Measurements from ENCODE around the gene IRAK4.
"Not testable (repeated sequence)": the region's sequence is repeated elsewhere in the genome, so short reads cannot be mapped to it uniquely, and the experiment has no call there.

Gene IRAK4
- total RNA-seq: 80.6 to 89.1 reads per million in 2 donors

DNA sequence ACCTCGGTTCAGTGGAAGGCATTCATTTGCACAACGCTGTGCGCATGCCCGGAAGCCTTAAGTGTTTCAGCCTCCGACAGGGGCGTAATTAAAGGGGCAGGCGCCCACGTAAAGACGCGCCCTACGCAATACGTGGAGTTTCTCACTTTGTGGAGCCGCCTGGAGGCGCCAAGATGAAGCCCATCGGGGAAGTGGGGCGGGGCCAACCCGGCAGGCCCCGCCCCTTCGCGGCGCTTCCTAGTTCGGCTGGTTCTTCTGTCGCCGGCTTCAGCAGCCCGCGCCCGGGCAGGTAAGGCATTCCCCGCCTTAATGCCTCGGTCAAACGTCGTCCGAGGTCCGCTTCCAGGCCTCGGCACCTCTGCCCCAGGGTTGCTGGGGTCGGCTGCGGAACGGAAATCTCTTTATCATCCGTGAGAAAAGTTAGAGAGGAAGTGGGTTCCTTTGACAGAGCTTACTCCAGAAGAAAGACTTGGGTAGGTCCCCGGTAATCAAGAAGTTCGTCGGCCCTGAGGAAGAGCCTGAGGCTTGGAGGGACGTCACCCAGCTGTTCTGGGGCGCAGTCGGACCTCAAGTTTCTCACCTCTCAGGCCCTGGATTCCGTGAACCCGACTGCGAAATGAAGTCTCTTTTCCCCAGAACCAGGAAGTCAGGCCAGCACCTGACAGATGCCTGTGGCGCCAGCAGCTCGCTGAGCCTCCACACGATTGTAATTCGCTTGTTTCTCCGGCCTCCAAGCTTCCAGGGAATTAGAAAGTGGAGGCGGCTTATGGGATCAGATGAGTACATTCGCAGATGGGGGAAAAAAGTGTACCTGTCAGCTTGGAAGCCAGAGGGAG is at the start of gene IRAK4, which contains the start of gene PUS7L:
IRAK4 (plus strand) TSS at position 224 of the 836 bp plus-strand sequence. CDS start 9,161 bp downstream, outside the sequence.
PUS7L (minus strand) TSS at position 63 of the 836 bp plus-strand sequence. CDS start 3,545 bp downstream, outside the sequence.
- peak; percentile 90 for DNase-seq

DNA sequence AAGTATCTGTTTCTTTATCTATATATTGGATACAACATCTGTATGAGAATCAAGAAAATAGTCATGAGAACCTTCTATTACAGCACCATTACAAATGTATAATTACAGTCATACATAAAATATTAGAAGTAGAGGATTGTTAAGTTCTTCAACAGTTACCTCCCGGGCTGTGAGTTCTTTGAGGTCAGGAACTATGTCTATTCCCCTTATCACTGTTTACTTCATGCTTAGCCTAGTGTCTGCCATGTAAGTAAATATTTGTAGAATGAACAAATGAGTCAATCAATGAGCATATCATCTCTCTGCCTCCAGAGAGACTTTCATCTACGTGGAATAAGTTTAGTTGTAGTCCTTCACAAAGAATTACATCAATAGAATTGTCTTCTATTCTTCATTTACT is 47.4 kb upstream of the IRAK4 start:
- DNase-seq: no peak

GRCh38 chr12:43722621-43723020 is 36.1 kb upstream of the IRAK4 start:
- no peak for DNase-seq

- DNase-seq: no peak
Observed at GRCh38 chr12:43723134-43723533, 35.6 kb upstream of the IRAK4 start.

GRCh38 chr12:43728117-43728516 is 30.6 kb upstream of the IRAK4 start:
- DNase-seq: no peak

DNA sequence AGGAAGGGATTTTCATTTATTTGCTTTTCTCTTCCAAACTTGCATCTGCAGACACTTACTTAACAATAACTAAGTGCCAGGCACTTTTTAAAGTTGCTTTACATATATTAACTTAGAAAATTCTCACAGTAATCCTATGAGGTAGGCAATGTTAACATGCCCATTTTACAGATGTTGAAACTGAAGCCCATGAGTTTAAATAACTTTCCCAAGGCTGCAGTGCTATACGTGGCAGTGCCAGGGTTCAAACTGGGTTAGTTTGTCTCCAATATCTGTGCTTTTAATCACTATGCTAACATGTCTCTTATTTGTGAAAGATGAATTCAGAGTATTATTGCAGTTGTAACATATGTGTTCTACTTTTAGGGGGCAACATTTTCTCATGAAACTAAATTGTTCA is 30.1 kb upstream of the IRAK4 start:
- DNase-seq: no peak

GRCh38 chr12:43730283-43730682 is 28.5 kb upstream of the IRAK4 start:
- no peak for DNase-seq

- DNase-seq: no peak
Observed at GRCh38 chr12:43733687-43734086, 25.1 kb upstream of the IRAK4 start.

DNA sequence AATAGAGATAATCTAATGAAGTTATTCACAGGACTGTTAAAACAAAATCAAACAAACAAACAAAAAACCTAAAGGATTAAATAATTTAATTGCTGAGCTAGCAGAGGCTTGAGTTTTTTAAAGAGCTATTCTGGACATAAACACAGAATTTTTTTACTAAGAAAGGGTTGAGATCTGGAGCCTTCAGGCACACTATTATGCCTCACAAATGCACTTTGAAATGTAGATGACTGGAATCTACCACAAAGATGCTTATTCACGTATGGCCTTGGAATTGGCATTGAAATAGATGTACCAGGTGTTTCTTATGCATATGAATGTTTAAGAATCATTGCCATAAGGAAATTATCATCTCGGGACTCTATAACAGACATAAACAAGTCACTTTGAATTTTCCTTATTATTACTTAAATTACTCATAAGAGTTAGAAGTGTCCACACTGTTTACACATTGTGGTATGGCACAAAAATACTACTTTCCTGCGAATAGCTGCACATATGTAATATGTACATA is 21.8 kb upstream of the IRAK4 start:
- no peak for DNase-seq

DNA sequence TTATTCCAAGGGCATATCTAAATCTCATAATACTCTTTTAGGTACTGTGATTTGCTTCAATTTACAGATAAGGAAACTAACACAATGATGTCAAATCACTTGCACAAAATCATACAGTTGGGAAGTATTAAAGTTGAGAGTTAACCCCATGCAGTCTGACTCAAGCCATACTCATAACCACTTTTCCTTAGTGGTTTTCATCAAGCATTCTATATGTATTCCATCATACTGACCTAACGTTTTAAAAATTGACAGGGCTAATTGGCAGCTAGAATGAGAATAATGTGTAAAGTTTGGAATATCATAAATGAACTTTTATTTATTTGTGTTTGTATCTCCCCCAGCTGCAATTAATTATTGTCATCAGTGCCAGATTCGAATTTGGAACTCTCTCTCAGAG is 21.1 kb upstream of the IRAK4 start:
- DNase-seq: no peak

DNA sequence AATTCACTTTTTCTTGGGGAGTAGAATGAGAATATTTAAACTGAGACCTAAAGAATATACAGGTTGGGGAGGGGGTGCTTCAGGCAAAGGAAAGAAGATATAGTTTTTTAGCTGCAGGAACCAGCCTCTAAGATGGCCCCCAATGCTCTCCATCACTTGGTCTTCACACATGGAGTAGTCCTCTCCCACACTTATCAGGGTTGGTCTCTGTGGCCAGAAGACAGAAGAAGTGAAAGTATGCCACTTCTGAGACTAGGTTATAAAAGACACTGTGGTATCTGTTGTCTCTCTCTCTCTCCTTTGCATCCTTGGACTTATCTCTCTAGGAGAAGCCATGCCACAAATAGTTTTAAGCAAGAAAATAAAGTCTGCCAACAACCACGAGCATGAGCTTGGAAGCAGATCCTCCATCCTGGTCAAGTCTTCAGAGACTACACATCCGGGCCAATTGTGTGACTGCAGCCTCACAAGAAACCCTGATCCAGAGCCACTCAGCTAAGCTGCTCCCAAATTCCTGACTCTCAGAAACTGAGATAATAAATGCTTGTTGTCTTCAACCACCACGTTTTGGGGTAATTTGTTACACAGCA is 18.1 kb upstream of the IRAK4 start:
- no peak for DNase-seq

GRCh38 chr12:43742106-43742505 is 16.6 kb upstream of the IRAK4 start:
- DNase-seq: no peak

DNA sequence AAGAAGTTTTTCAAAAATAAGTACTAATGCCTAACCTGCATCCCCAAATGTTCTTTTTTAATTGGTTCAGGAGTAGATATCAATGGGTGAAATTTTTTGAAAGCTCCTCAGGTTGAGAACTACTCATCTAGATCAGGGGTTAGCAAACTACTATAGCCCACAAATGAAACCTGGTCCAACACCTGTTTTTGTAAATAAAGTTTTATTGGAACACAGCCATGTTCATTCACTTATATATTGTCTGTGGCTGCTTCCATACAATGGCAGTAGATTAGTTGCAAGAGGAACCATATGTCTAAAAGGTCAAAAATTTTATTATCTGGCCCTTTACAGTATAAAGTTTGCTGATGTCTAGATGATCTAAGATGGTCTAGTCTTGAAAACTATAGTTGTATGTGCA is 13.9 kb upstream of the IRAK4 start:
- DNase-seq: no peak

DNA sequence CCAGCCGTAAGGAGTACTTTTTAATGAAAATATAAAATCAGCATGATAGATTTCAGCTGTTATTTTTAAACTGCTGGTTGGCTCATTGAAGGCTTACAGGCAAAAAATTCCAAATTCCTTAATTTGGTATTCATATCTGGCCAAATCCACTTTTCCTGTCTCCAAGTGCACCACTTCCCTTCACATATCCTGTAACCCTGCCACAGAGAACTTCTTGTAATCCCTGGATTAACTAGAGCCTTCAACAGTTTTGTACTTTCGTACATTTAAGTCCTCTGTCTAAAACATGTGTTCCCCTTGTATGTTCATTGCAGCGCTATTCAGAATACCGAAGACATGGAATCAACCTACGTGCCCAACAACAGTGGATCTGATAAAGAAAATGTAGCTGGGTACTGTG is 9.7 kb upstream of the IRAK4 start:
- no peak for DNase-seq

- DNase-seq: no peak
Observed at GRCh38 chr12:43750814-43751213, 7.9 kb upstream of the IRAK4 start.

- DNase-seq: not testable (repeated sequence)
Observed at GRCh38 chr12:43751360-43751759, 7.4 kb upstream of the IRAK4 start.

GRCh38 chr12:43754015-43754414 is 4.7 kb upstream of the IRAK4 start:
- DNase-seq: no peak

GRCh38 chr12:43758247-43758727 is 464 bp upstream of the IRAK4 start:
- DNase-seq: no peak

GRCh38 chr12:43760396-43760795 is 1.6 kb downstream of the IRAK4 start:
- no peak for DNase-seq

- DNase-seq: no peak
Observed at GRCh38 chr12:43761500-43761899, 2.7 kb downstream of the IRAK4 start.

DNA sequence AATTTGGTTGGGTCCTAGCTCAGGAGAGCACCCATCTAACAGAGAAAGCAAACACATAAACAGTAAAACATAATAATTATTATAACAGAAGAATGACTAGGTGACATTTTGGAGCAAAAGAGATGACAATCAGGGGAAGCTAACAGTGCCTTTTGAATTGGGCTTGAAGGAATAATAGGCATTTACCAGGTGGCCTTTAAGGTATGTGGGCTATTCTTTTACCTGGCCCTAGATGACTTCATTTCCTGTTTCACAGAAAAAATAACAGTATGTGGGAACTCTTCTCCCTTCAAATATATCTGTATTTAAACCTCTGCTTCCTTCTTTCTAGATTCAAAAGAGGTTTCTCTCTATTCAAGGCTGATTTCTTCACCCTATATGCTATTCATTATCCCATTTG is 3.8 kb downstream of the IRAK4 start:
- no peak for DNase-seq

GRCh38 chr12:43763769-43764168 is 5.0 kb downstream of the IRAK4 start:
- no peak for DNase-seq

DNA sequence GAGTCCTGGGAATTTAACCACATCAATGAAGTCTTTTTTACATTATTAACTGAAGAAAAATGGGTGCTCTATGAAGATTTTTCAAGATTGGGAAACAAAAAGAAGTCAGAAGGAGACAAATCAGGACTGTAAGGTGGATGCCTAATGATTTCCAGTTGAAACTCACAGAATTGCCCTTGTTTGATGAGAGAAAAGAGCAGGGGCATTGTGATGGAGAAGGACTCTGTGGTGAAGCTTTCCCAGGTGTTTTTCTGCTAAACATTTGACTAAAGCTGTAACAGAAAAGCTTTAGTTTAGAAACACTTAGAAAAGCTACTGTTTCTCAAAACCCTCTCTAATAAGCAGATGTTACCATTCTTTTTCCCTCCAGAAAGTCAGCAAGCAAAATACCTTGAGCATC is 5.8 kb downstream of the IRAK4 start:
- no peak for DNase-seq

- DNase-seq: no peak
Observed at GRCh38 chr12:43766291-43766690, 7.5 kb downstream of the IRAK4 start.
